H9 (cell line): ENCODE results near the gene ACAP3. TPM values are rescaled to one million over a fixed set of nuclear protein-coding genes. Genes with fewer than 3 reads are reported as not detected.

Experiments used
- DNase-seq: peaks from one replicate; pipeline ENCODE4 v3.0.0-alpha.2; 2017
- H2AFZ ChIP-seq: one replicate; pipeline ENCODE4 v1.6.1; 2013; ENCODE audit warnings: mild to moderate bottlenecking, low read length, control low read depth, moderate library complexity
- H2AK5ac ChIP-seq: 2 replicates; pipeline ENCODE4 v1.6.1; 2013; ENCODE audit warnings: low read length, control low read depth, mixed read lengths; ENCODE audit not compliant: insufficient read length
- H2BK120ac ChIP-seq: one replicate; pipeline ENCODE4 v1.6.1; 2013; ENCODE audit warnings: low read depth, mild to moderate bottlenecking, low read length, control low read depth, inconsistent platforms; ENCODE audit not compliant: poor library complexity, severe bottlenecking
- H2BK12ac ChIP-seq: 2 replicates; pipeline ENCODE4 v1.6.1; 2013; ENCODE audit warnings: low read length, control low read depth, mixed read lengths, low read depth; ENCODE audit not compliant: insufficient read length
- H2BK15ac ChIP-seq: 2 replicates; pipeline ENCODE4 v1.6.1; 2013; ENCODE audit warnings: low read depth, low read length, control low read depth
- H2BK20ac ChIP-seq: one replicate; pipeline ENCODE4 v1.6.1; 2013; ENCODE audit warnings: low read depth, mild to moderate bottlenecking, low read length, control low read depth, inconsistent platforms; ENCODE audit not compliant: poor library complexity, severe bottlenecking
- H2BK5ac ChIP-seq: 2 replicates; pipeline ENCODE4 v1.6.1; 2013; ENCODE audit warnings: low read length, control low read depth, mixed read lengths; ENCODE audit not compliant: insufficient read length
- H3K14ac ChIP-seq: 2 replicates; pipeline ENCODE4 v1.6.1; 2013; ENCODE audit warnings: low read length, control low read depth; ENCODE audit not compliant: insufficient read depth
- H3K18ac ChIP-seq: 2 replicates; pipeline ENCODE4 v1.6.1; 2013; ENCODE audit warnings: low read depth, mild to moderate bottlenecking, mixed read lengths, low read length, control low read depth; ENCODE audit not compliant: insufficient read length
- H3K23ac ChIP-seq: 2 replicates; pipeline ENCODE4 v1.6.1; 2013; ENCODE audit warnings: low read length, control low read depth, mixed read lengths, low read depth; ENCODE audit not compliant: insufficient read length
- H3K23me2 ChIP-seq: 2 replicates; pipeline ENCODE4 v1.6.1; 2013; ENCODE audit warnings: low read depth, mild to moderate bottlenecking, mixed read lengths, low read length, control low read depth; ENCODE audit not compliant: insufficient read length, poor library complexity, severe bottlenecking
- H3K27ac ChIP-seq: 2 replicates; pipeline ENCODE4 v1.5.1; 2013; ENCODE audit warnings: low read length, control low read depth, mixed read lengths, low read depth; ENCODE audit not compliant: insufficient read length
- H3K27me3 ChIP-seq: 2 replicates; pipeline ENCODE4 v1.6.1; 2013; ENCODE audit warnings: low read length, control low read depth, inconsistent platforms; ENCODE audit not compliant: insufficient read depth
- H3K4ac ChIP-seq: 2 replicates; pipeline ENCODE4 v1.6.1; 2013; ENCODE audit warnings: low read depth, mild to moderate bottlenecking, control low read depth, inconsistent platforms, low read length, moderate library complexity
- H3K4me1 ChIP-seq: 2 replicates; pipeline ENCODE4 v1.6.1; 2013; ENCODE audit warnings: low read length, control low read depth, inconsistent platforms; ENCODE audit not compliant: insufficient read depth
- H3K4me2 ChIP-seq: 2 replicates; pipeline ENCODE4 v1.6.1; 2013; ENCODE audit warnings: low read length, control low read depth, mixed read lengths; ENCODE audit not compliant: insufficient read length, insufficient read depth
- H3K56ac ChIP-seq: 2 replicates; pipeline ENCODE4 v1.6.1; 2013; ENCODE audit warnings: low read depth, mild to moderate bottlenecking, mixed read lengths, low read length, control low read depth; ENCODE audit not compliant: insufficient read length
- H3K79me1 ChIP-seq: 2 replicates; pipeline ENCODE4 v1.6.1; 2013; ENCODE audit warnings: low read depth, mild to moderate bottlenecking, moderate library complexity, low read length, control low read depth, inconsistent platforms; ENCODE audit not compliant: insufficient read depth, poor library complexity, severe bottlenecking
- H3K79me2 ChIP-seq: 2 replicates; pipeline ENCODE4 v1.6.1; 2013; ENCODE audit warnings: low read length, control low read depth, inconsistent platforms; ENCODE audit not compliant: insufficient read depth
- H3K9ac ChIP-seq: 2 replicates; pipeline ENCODE4 v1.6.1; 2013; ENCODE audit warnings: low read length, control low read depth, mixed read lengths; ENCODE audit not compliant: insufficient read length; ENCODE audit errors: extremely low read depth
- H3K9me3 ChIP-seq: one replicate; pipeline ENCODE4 v1.6.1; 2013; ENCODE audit warnings: low read depth, low read length, inconsistent platforms; ENCODE audit not compliant: control insufficient read depth
- H3T11ph ChIP-seq: one replicate; pipeline ENCODE4 v1.6.1; 2013; ENCODE audit warnings: mild to moderate bottlenecking, low read length, control low read depth, inconsistent platforms
- H4K20me1 ChIP-seq: one replicate; pipeline ENCODE4 v1.6.1; 2013; ENCODE audit not compliant: control insufficient read depth, insufficient read length, insufficient read depth
- H4K5ac ChIP-seq: 2 replicates; pipeline ENCODE4 v1.6.1; 2013; ENCODE audit warnings: low read depth, mild to moderate bottlenecking, mixed read lengths, low read length, control low read depth; ENCODE audit not compliant: insufficient read length
- H4K8ac ChIP-seq: replicated peaks from 2 replicates; pipeline ENCODE4 v1.6.1; 2013; ENCODE audit warnings: low read length, control low read depth, mixed read lengths, low read depth; ENCODE audit not compliant: insufficient read length
- H4K91ac ChIP-seq: 2 replicates; pipeline ENCODE4 v1.6.1; 2013; ENCODE audit warnings: low read depth, mild to moderate bottlenecking, moderate library complexity, mixed read lengths, low read length, control low read depth; ENCODE audit not compliant: insufficient read length
- H3K27ac Mint-ChIP-seq, 3 experiments: 2 replicates in 2 of 3; 3 replicates in 1 of 3; pipeline ENCODE4 v1.8.0; 2020 to 2021; ENCODE audit warnings: mixed read lengths in 3 of 3, mild to moderate bottlenecking in 1 of 3, moderate library complexity in 1 of 3
- H3K27me3 Mint-ChIP-seq: 2 replicates; pipeline ENCODE4 v1.8.0; 2021; ENCODE audit warnings: low read depth, mild to moderate bottlenecking, moderate library complexity, mixed read lengths
- H3K36me3 Mint-ChIP-seq, 3 experiments: 2 replicates in 2 of 3; 3 replicates in 1 of 3; pipeline ENCODE4 v1.8.0; 2020 to 2021; ENCODE audit warnings: low read depth in 3 of 3, mixed read lengths in 3 of 3; ENCODE audit not compliant: insufficient read depth in 1 of 3
- H3K4me1 Mint-ChIP-seq, 2 experiments: 2 replicates each; pipeline ENCODE4 v1.8.0; 2020; ENCODE audit warnings: mixed read lengths in 2 of 2
- H3K4me3 Mint-ChIP-seq, 2 experiments: 2 replicates in 1 of 2; 3 replicates in 1 of 2; pipeline ENCODE4 v1.8.0; 2020 to 2021; ENCODE audit warnings: mild to moderate bottlenecking in 2 of 2, mixed read lengths in 2 of 2, moderate library complexity in 1 of 2
- H3K9me3 Mint-ChIP-seq, 2 experiments: 2 replicates in 1 of 2; 3 replicates in 1 of 2; pipeline ENCODE4 v1.8.0; 2020; ENCODE audit warnings: mild to moderate bottlenecking in 2 of 2, mixed read lengths in 2 of 2, moderate library complexity in 1 of 2
- WGBS: extraction: QIAGEN DNeasy Blood & Tissue Kit; methylation state at CpG from one replicate; pipeline ENCODE4 v1.1.7; 2013; ENCODE audit warnings: missing lambda C conversion rate, low lambda C conversion rate, mixed read lengths; ENCODE audit not compliant: insufficient read length; ENCODE audit errors: extremely low coverage; 5-methylcytosine and 5-hydroxymethylcytosine counted together
- total RNA-seq: library from RNA; stranded (reverse); gene quantifications from 2 replicates; pipeline ENCODE4 v1.2.1, GENCODE V29; 2021
- TF ChIP-seq, protein P1 (sequence below): fragments of 200-600 bp; sonication (generic); conservative IDR thresholded peaks from 3 replicates; pipeline ENCODE4 v1.8.0; 2021; ENCODE audit warnings: antibody characterized with exemption, mild to moderate bottlenecking

Gene ACAP3
- total RNA-seq, 1 experiment from 2014 or later, result 41.4 TPM

DNA sequence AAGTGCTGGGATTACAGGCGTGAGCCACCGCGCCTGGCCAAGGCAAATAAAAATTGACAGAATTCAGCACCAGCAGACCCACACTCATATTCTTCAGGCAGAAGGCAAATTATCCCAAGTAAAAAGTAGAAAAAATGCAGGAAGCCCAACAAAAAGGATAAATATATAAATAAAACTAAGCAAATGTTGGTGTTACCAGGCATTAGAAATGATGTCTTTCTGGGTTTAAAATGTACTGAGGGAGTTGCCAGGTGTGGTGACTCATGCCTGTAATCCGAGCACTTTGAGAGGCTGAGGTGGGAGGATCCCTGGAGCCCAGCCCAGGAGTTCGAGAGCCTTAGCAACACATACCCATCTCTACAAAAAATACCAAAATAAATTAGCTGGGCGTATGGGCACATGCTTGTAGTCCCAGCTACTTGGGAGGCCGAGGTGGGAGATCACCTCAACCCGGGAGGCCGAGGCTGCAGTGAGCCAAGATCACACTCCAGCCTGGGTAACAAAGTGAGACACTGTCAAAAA, 10.5 kb upstream of the ACAP3 start:
- Histone ChIP-seq H3K4me1 (no peaks in the 10 kb centered on the region; the same call in 1 of the 2 replicates), H2BK15ac (no peak overlapping the region), H2BK20ac (no peak overlapping the region), H3K18ac (no peak overlapping the region), H3K23ac (no peak overlapping the region), H3K4me2 (no peak overlapping the region), H3K27ac (no peak overlapping the region), H3K79me1 (peaks cover 8% of the 10 kb centered on the region), H3K14ac (no peak overlapping the region), H3K4ac (no peak overlapping the region), H4K8ac (no peak overlapping the region), H3K56ac (no peak overlapping the region), H2AFZ (no peak overlapping the region), H2BK12ac (no peak overlapping the region), H4K91ac (no peak overlapping the region), H3T11ph (no peak overlapping the region), H4K5ac (no peak overlapping the region), H3K27me3 (no peaks in the 10 kb centered on the region), H2BK120ac (no peak overlapping the region), H3K9ac (no peak overlapping the region), H4K20me1 (peaks cover 5% of the 10 kb centered on the region), H3K9me3 (no peaks in the 10 kb centered on the region), H2AK5ac (no peak overlapping the region), H2BK5ac (no peak overlapping the region), H3K23me2 (no peaks in the 10 kb centered on the region), H3K79me2 (peaks cover 10% of the 10 kb centered on the region; the same call in 1 of the 2 replicates)
- Mint-ChIP-seq H3K27me3 (no peaks in the 10 kb centered on the region), H3K36me3 (peaks cover 18 to 64% (median 55%) of the 10 kb centered on the region in 3 experiments; a peak in 6 of 7 replicates), H3K27ac (no peak overlapping the region), H3K9me3 (no peaks in the 10 kb centered on the region), H3K4me1 (peaks cover 8 to 23% of the 10 kb centered on the region in 2 experiments), H3K4me3 (no peak overlapping the region; a peak in 1 of 5 replicates)
- TF ChIP-seq, protein P1, sequence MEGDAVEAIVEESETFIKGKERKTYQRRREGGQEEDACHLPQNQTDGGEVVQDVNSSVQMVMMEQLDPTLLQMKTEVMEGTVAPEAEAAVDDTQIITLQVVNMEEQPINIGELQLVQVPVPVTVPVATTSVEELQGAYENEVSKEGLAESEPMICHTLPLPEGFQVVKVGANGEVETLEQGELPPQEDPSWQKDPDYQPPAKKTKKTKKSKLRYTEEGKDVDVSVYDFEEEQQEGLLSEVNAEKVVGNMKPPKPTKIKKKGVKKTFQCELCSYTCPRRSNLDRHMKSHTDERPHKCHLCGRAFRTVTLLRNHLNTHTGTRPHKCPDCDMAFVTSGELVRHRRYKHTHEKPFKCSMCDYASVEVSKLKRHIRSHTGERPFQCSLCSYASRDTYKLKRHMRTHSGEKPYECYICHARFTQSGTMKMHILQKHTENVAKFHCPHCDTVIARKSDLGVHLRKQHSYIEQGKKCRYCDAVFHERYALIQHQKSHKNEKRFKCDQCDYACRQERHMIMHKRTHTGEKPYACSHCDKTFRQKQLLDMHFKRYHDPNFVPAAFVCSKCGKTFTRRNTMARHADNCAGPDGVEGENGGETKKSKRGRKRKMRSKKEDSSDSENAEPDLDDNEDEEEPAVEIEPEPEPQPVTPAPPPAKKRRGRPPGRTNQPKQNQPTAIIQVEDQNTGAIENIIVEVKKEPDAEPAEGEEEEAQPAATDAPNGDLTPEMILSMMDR, result no peak
- no peak for DNase-seq
- no CpG with 5 or more reads among the region's 9 CpGs for WGBS
